ENCODE measurements around the gene POU4F1.

Gene POU4F1

GRCh38 chr13:78593652-78594455 lies 9.5 kb downstream of the POU4F1 start:
- Histone ChIP-seq H3K27me3 (ENCODE audit: insufficient read depth, low read length) (peaks cover 74% of the 10 kb centered on the region), H2AFZ (ENCODE audit: low read depth, low read length) (no peak overlapping the region)

DNA sequence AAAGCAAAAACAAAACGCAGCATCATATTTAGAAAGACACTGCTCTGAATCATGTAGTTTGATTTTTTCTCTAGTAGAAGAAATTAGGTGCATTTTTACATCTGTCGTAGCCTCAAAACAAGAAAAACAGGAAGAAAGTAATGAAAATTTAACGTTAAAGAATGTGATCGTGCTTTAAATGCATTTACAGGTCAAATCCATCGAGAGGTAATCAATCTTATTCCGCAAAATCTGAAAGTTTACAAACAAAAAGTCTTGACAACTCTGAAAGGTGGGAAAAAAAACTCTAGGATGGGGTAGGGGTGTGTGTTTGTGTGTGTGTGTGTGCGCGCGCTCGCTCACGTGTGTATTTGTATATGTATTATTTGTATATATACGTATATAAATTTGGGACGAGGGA lies 10.2 kb downstream of the POU4F1 start:
- H3K4me3 ChIP-seq (ENCODE audit: low read length): no peak overlapping the region
- no peak overlapping the region for H2AFZ ChIP-seq (ENCODE audit: low read depth, low read length)
- H3K9me3 ChIP-seq (ENCODE audit: low read length): no peaks in the 10 kb centered on the region
- H3K27me3 ChIP-seq (ENCODE audit: insufficient read depth, low read length): peaks cover 74% of the 10 kb centered on the region
- H3K36me3 ChIP-seq (ENCODE audit: insufficient read depth, low read length): no peaks in the 10 kb centered on the region
- H3K4me1 ChIP-seq (ENCODE audit: insufficient read depth, low read length): peaks cover 23% of the 10 kb centered on the region

More at GRCh38 chr13:78593652-78594455, 9.5 kb downstream of the POU4F1 start:
- no peak overlapping the region for H3K4me3 ChIP-seq (ENCODE audit: low read length)
- no peaks in the 10 kb centered on the region for H3K36me3 ChIP-seq (ENCODE audit: insufficient read depth, low read length)
- H3K9me3 ChIP-seq (ENCODE audit: low read length): no peaks in the 10 kb centered on the region
- peaks cover 23% of the 10 kb centered on the region for H3K4me1 ChIP-seq (ENCODE audit: insufficient read depth, low read length)

DNA sequence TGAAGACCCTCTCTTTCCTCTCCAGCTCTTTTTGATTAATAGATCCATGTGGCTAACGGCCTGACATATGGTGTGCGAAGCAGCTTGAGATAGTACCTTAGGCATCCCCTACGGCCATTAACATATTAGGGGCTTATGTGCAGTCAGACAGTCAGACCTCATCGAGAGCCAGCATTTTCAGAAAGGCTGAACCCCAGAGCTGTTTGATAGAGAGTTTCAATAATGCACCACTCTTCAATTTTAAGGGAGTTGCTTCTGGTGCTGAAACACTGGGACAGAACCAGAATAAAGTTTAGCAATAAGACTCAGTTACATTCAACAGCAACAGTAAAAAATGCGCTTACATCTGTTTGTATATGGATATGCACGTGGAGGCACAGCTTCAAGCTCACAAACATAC lies 10.8 kb downstream of the POU4F1 start:
- Histone ChIP-seq H3K9me3 (ENCODE audit: low read length) (no peaks in the 10 kb centered on the region), H3K4me1 (ENCODE audit: insufficient read depth, low read length) (peaks cover 23% of the 10 kb centered on the region), H3K4me3 (ENCODE audit: low read length) (no peak overlapping the region), H3K36me3 (ENCODE audit: insufficient read depth, low read length) (no peaks in the 10 kb centered on the region), H3K27me3 (ENCODE audit: insufficient read depth, low read length) (peaks cover 74% of the 10 kb centered on the region), H2AFZ (ENCODE audit: low read depth, low read length) (no peak overlapping the region)

- peaks cover 59% of the 10 kb centered on the region for H3K27me3 ChIP-seq (ENCODE audit: insufficient read depth, low read length)
- H3K36me3 ChIP-seq (ENCODE audit: insufficient read depth, low read length): no peaks in the 10 kb centered on the region
- H3K4me1 ChIP-seq (ENCODE audit: insufficient read depth, low read length): peaks cover 4% of the 10 kb centered on the region
- no peak overlapping the region for H3K4me3 ChIP-seq (ENCODE audit: low read length)
- H3K9me3 ChIP-seq (ENCODE audit: low read length): peaks cover 3% of the 10 kb centered on the region
- H2AFZ ChIP-seq (ENCODE audit: low read depth, low read length): no peak overlapping the region
Observed at GRCh38 chr13:78589206-78589605, 14.1 kb downstream of the POU4F1 start.

- Histone ChIP-seq H3K9me3 (ENCODE audit: low read length) (peaks cover 3% of the 10 kb centered on the region), H3K4me3 (ENCODE audit: low read length) (no peak overlapping the region), H2AFZ (ENCODE audit: low read depth, low read length) (no peak overlapping the region), H3K27me3 (ENCODE audit: insufficient read depth, low read length) (peaks cover 50% of the 10 kb centered on the region), H3K4me1 (ENCODE audit: insufficient read depth, low read length) (no peaks in the 10 kb centered on the region), H3K36me3 (ENCODE audit: insufficient read depth, low read length) (no peaks in the 10 kb centered on the region)
Observed at GRCh38 chr13:78587395-78587794, 16.0 kb downstream of the POU4F1 start.

GRCh38 chr13:78586706-78587105 lies 16.6 kb downstream of the POU4F1 start:
- Histone ChIP-seq H2AFZ (ENCODE audit: low read depth, low read length) (no peak overlapping the region), H3K27me3 (ENCODE audit: insufficient read depth, low read length) (peaks cover 46% of the 10 kb centered on the region), H3K4me1 (ENCODE audit: insufficient read depth, low read length) (no peaks in the 10 kb centered on the region), H3K36me3 (ENCODE audit: insufficient read depth, low read length) (no peaks in the 10 kb centered on the region), H3K9me3 (ENCODE audit: low read length) (peaks cover 3% of the 10 kb centered on the region), H3K4me3 (ENCODE audit: low read length) (no peak overlapping the region)

DNA sequence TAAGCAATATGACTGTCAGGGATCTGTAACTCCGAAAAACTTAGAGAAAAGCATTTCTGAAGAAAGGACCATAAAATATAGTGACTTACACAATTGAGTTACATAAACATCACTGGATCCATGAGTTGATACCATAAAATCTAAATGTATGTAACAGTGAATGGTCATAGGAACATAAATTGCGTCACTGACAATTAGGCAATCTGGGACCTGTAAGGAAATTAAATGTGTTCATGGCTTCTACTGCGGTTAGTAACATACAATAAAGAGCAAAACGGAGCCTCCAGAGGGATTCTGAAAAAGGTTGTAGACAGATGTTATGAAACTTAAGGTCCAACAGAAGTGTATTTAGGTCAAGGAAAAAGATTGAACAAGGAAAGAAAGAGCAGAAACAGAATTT lies 27.1 kb downstream of the POU4F1 start:
- H3K27me3 ChIP-seq (ENCODE audit: insufficient read depth, low read length): peaks cover 12% of the 10 kb centered on the region
- no peak overlapping the region for H2AFZ ChIP-seq (ENCODE audit: low read depth, low read length)
- no peaks in the 10 kb centered on the region for H3K36me3 ChIP-seq (ENCODE audit: insufficient read depth, low read length)
- no peak overlapping the region for H3K4me3 ChIP-seq (ENCODE audit: low read length)
- H3K9me3 ChIP-seq (ENCODE audit: low read length): no peaks in the 10 kb centered on the region
- H3K4me1 ChIP-seq (ENCODE audit: insufficient read depth, low read length): no peaks in the 10 kb centered on the region

DNA sequence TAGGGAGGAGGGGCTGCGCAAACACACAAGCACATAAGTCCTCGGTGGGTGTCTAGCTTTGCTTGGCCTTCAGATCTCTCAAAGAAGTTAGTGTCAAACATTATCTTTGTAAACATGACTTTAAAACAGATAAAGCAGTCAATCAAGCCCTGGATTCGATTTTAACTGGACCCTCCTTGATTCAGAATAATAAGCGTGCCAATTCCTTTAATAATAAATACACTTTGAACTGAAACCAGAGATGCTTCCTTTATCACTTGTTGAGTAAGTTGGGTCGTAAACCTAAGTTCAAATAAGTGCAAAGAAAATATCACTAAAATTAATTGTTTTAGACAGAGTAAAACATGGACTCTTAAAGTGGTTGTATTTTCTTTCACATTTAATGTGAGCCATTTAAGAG lies 30.9 kb downstream of the POU4F1 start:
- no peak overlapping the region for H3K4me3 ChIP-seq (ENCODE audit: low read length)
- no peaks in the 10 kb centered on the region for H3K36me3 ChIP-seq (ENCODE audit: insufficient read depth, low read length)

DNA sequence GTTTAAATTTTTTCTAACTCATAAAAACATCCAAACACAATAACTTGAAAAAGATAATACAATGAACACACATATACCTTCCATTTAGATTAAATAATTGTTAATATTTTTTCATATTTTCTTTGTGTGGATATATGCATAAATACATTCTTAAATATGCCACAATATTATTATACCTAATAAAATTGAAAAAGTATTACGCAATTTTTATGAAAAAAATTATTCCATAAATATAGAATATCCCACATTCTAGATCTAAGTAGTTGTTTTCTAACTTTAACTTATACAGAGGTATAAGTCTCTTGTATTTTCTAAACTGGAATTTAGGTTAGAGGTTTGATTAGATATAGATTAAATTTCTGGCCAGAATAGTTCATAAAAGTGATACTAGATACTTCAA lies 34.3 kb downstream of the POU4F1 start:
- Histone ChIP-seq H3K9me3 (ENCODE audit: low read length) (no peaks in the 10 kb centered on the region), H3K4me1 (ENCODE audit: insufficient read depth, low read length) (no peaks in the 10 kb centered on the region), H3K36me3 (ENCODE audit: insufficient read depth, low read length) (no peaks in the 10 kb centered on the region)

More for the DNA sequence above, 30.9 kb downstream of the POU4F1 start:
- Histone ChIP-seq H3K9me3 (ENCODE audit: low read length) (no peaks in the 10 kb centered on the region), H2AFZ (ENCODE audit: low read depth, low read length) (no peak overlapping the region), H3K27me3 (ENCODE audit: insufficient read depth, low read length) (peaks cover 2% of the 10 kb centered on the region), H3K4me1 (ENCODE audit: insufficient read depth, low read length) (no peaks in the 10 kb centered on the region)

GRCh38 chr13:78566631-78567030 lies 36.7 kb downstream of the POU4F1 start:
- Histone ChIP-seq H3K36me3 (ENCODE audit: insufficient read depth, low read length) (no peaks in the 10 kb centered on the region), H3K4me1 (ENCODE audit: insufficient read depth, low read length) (no peaks in the 10 kb centered on the region)

More for the DNA sequence above, 34.3 kb downstream of the POU4F1 start:
- Histone ChIP-seq H3K4me3 (ENCODE audit: low read length) (no peak overlapping the region), H3K27me3 (ENCODE audit: insufficient read depth, low read length) (peaks cover 2% of the 10 kb centered on the region), H2AFZ (ENCODE audit: low read depth, low read length) (no peak overlapping the region)

DNA sequence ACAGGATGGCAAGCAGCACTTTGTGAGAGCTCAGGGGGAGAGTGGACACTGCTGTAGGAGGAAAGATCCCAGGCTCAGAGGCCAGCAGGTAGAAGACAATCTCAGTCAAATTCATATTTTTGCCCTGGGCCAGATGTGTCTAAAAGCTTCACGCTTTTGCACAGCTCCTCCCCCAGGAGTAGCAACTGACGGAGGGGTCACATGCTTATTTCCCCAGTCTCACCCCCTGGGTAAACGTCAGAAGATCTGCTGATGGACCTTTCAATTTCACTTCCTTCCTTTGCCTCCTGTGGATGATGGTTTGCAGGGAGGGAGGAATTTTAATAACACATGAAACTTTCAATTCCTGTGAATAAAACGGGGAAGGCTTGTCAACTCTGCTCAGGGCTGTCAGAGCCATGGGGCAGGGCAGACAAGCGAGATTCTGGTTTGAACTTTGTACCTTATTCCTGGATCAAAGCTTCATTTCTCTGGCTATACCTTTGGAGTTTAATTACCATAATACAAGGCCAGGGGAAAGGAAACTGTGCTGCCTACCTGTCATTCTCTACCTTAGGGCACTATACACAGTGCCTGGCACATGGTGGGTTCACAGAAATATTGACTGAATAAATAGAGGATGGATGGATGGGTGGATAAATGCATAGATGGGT lies 41.0 kb downstream of the POU4F1 start:
- Histone ChIP-seq H3K27me3 (ENCODE audit: insufficient read depth, low read length) (no peaks in the 10 kb centered on the region), H3K9me3 (ENCODE audit: low read length) (no peaks in the 10 kb centered on the region), H3K36me3 (ENCODE audit: insufficient read depth, low read length) (no peaks in the 10 kb centered on the region), H2AFZ (ENCODE audit: low read depth, low read length) (no peak overlapping the region), H3K4me3 (ENCODE audit: low read length) (no peak overlapping the region), H3K4me1 (ENCODE audit: insufficient read depth, low read length) (no peaks in the 10 kb centered on the region)

More at GRCh38 chr13:78566631-78567030, 36.7 kb downstream of the POU4F1 start:
- H3K4me3 ChIP-seq (ENCODE audit: low read length): no peak overlapping the region
- no peaks in the 10 kb centered on the region for H3K9me3 ChIP-seq (ENCODE audit: low read length)
- H2AFZ ChIP-seq (ENCODE audit: low read depth, low read length): no peak overlapping the region
- peaks cover 2% of the 10 kb centered on the region for H3K27me3 ChIP-seq (ENCODE audit: insufficient read depth, low read length)

All from neuron (in vitro differentiated cells).